Endodermal cell (in vitro differentiated cells): ENCODE data around the gene BARHL2. TPM values are rescaled to one million over a fixed set of nuclear protein-coding genes. Genes with fewer than 3 reads are reported as not detected.

Source experiments
- DNase-seq: peaks from one replicate; pipeline ENCODE4 v3.0.0-alpha.2; 2017
- H3K27ac ChIP-seq: 2 replicates; pipeline ENCODE4 v1.5.1; 2013; ENCODE audit warnings: mild to moderate bottlenecking, low read depth, low read length, moderate library complexity
- H3K27me3 ChIP-seq: 2 replicates; pipeline ENCODE4 v1.6.1; 2013; ENCODE audit warnings: mild to moderate bottlenecking, low read length, moderate library complexity; ENCODE audit not compliant: insufficient read depth, control insufficient read depth, poor library complexity, severe bottlenecking
- H3K36me3 ChIP-seq: 2 replicates; pipeline ENCODE4 v1.7.0; 2013; ENCODE audit warnings: mild to moderate bottlenecking, low read length, moderate library complexity; ENCODE audit not compliant: control insufficient read depth, insufficient read depth
- H3K4me1 ChIP-seq: one replicate; pipeline ENCODE4 v1.7.0; 2013; ENCODE audit warnings: low read length; ENCODE audit not compliant: control insufficient read depth, insufficient read depth
- H3K4me3 ChIP-seq: 2 replicates; pipeline ENCODE4 v1.5.1; 2013; ENCODE audit warnings: mild to moderate bottlenecking, low read length, moderate library complexity
- H3K9ac ChIP-seq: 2 replicates; pipeline ENCODE4 v1.6.1; 2013; ENCODE audit warnings: mild to moderate bottlenecking, low read length, moderate library complexity; ENCODE audit not compliant: poor library complexity, severe bottlenecking; ENCODE audit errors: extremely low read depth
- H3K9me3 ChIP-seq: 2 replicates; pipeline ENCODE4 v1.6.1; 2013; ENCODE audit warnings: mild to moderate bottlenecking, low read length, moderate library complexity; ENCODE audit not compliant: control insufficient read depth
- H3K27ac Mint-ChIP-seq: 2 replicates; pipeline ENCODE4 v1.8.0; 2020; ENCODE audit warnings: mixed read lengths
- H3K27me3 Mint-ChIP-seq: 2 replicates; pipeline ENCODE4 v1.8.0; 2021; ENCODE audit warnings: mild to moderate bottlenecking, mixed read lengths; ENCODE audit not compliant: insufficient read depth
- H3K36me3 Mint-ChIP-seq: 2 replicates; pipeline ENCODE4 v1.8.0; 2020; ENCODE audit warnings: low read depth, mixed read lengths
- H3K4me1 Mint-ChIP-seq: 2 replicates; pipeline ENCODE4 v1.8.0; 2020; ENCODE audit warnings: mixed read lengths
- H3K4me3 Mint-ChIP-seq: 2 replicates; pipeline ENCODE4 v1.8.0; 2020; ENCODE audit warnings: mild to moderate bottlenecking, moderate library complexity, mixed read lengths
- H3K9me3 Mint-ChIP-seq: 2 replicates; pipeline ENCODE4 v1.8.0; 2020; ENCODE audit warnings: mild to moderate bottlenecking, mixed read lengths
- CTCF ChIP-seq: fragments of 200-600 bp; sonication (generic); conservative IDR thresholded peaks from 2 replicates; pipeline ENCODE4 v1.5.0; 2021; ENCODE audit warnings: antibody characterized with exemption, mild to moderate bottlenecking
- WGBS, 2 experiments: methylation state at CpG; one replicate each; pipeline versions ENCODE4 v1.1.5 to v1.1.7; 2013; ENCODE audit warnings: missing lambda C conversion rate in 2 of 2, mixed read lengths in 1 of 2; ENCODE audit not compliant: insufficient coverage in 1 of 2, insufficient read length in 1 of 2; 5-methylcytosine and 5-hydroxymethylcytosine counted together
- total RNA-seq, 2 donors: library from RNA; stranded (reverse); fragmentation: NEBNext Ultra II Directional in 1 of 2; extraction: Animal tissue kit (Norgen Biotek cat#: 25700) in 1 of 2; gene quantifications; 2 replicates in 1 of 2; 3 replicates in 1 of 2; pipeline ENCODE4 v1.2.1, GENCODE V29; 2021

Gene BARHL2
- total RNA-seq, 2 donors from 2014 or later = not detected

DNA sequence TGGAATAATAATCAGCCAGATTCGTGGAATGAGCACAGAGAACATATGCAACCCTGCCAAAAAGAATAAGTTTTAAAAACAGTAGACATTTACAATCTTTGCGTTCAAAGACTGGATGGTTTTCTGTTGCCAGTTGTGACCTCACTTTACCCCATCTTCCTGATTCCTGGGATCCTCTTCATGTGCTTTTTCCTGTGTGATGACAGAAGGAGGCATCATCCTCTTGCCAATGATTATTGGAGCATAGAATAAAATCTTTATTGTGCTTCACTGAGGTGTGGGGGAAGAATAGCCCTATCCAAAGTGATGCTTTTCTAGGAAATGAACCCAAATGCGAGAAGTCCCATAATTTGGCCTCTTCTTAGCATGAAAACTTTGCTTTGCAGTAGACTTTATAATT, 15.0 kb upstream of the BARHL2 start:
- Histone ChIP-seq H3K27ac (no peak overlapping the region), H3K36me3 (no peaks in the 10 kb centered on the region), H3K27me3 (peaks cover 79% of the 10 kb centered on the region), H3K9ac (no peak overlapping the region), H3K4me1 (no peaks in the 10 kb centered on the region), H3K9me3 (no peaks in the 10 kb centered on the region), H3K4me3 (no peak overlapping the region)
- H3K4me3 Mint-ChIP-seq = no peak overlapping the region
- no peaks in the 10 kb centered on the region for H3K9me3 Mint-ChIP-seq
- no peak for TF ChIP-seq CTCF
- 67 to 72% methylated on average over 2 to 3 of the region's 3 CpGs for WGBS, 2 experiments
- H3K27me3 Mint-ChIP-seq = peaks cover 90% of the 10 kb centered on the region
- no peak overlapping the region for H3K27ac Mint-ChIP-seq
- no peak for DNase-seq
- H3K4me1 Mint-ChIP-seq = peaks cover 9% of the 10 kb centered on the region
- H3K36me3 Mint-ChIP-seq = no peaks in the 10 kb centered on the region

DNA sequence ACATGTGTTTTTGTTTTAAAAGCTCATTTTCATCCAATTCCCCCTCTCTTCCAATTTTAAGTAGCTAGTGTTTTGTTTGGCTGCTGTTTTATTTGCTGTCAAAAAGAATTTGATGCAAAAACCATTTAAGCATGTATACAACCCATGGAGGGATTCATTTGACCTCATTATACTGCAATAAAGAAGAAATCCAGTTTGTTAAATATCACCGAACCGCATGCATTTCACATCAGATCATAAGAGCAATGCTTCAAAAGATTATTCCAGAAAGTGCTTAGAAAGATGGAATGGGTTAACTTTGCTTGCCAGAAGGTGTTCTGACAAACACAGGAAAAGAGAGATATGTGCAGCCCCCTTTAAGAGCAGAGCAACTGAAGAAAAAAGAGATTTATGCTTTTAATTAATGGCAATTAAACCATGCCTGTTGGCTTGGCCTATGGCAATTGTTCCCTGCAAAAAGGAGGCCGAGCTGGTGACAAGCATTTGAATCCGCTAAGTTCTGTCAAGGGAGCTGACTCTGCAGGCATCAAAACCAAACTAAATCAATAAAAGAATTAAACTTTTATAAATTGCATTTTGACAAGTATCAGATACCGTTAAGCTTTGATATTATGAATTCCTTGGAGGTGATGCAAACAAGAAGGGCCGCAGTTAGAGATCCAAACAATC, 14.4 kb upstream of the BARHL2 start:
- no peaks in the 10 kb centered on the region for H3K9me3 Mint-ChIP-seq
- Histone ChIP-seq H3K9me3 (no peaks in the 10 kb centered on the region), H3K36me3 (no peaks in the 10 kb centered on the region), H3K4me1 (no peaks in the 10 kb centered on the region), H3K4me3 (no peak overlapping the region), H3K27ac (no peak overlapping the region), H3K27me3 (peaks cover 85% of the 10 kb centered on the region), H3K9ac (no peak overlapping the region)
- peaks cover 9% of the 10 kb centered on the region for H3K4me1 Mint-ChIP-seq
- no peaks in the 10 kb centered on the region for H3K36me3 Mint-ChIP-seq
- no peak overlapping the region for H3K4me3 Mint-ChIP-seq
- no peak overlapping the region for H3K27ac Mint-ChIP-seq
- TF ChIP-seq CTCF = no peak
- 84 to 86% methylated on average over 4 to 6 of the region's 6 CpGs for WGBS, 2 experiments
- peaks cover 92% of the 10 kb centered on the region for H3K27me3 Mint-ChIP-seq
- no peak for DNase-seq

GRCh38 chr1:90730243-90731022, 13.3 kb upstream of the BARHL2 start:
- Histone ChIP-seq H3K9me3 (no peaks in the 10 kb centered on the region), H3K9ac (no peak overlapping the region), H3K27me3 (peaks cover 96% of the 10 kb centered on the region), H3K27ac (no peak overlapping the region), H3K4me3 (peak overlapping the region; percentile 79), H3K4me1 (no peaks in the 10 kb centered on the region), H3K36me3 (no peaks in the 10 kb centered on the region)
- Mint-ChIP-seq H3K9me3 (no peaks in the 10 kb centered on the region), H3K27me3 (peaks cover 97% of the 10 kb centered on the region), H3K4me1 (peaks cover 19% of the 10 kb centered on the region), H3K4me3 (peak overlapping the region; percentile 55), H3K36me3 (no peaks in the 10 kb centered on the region), H3K27ac (no peak overlapping the region)
- no peak for TF ChIP-seq CTCF
- DNase-seq = peak; percentile 65
- 1% methylated on average over 12 to 51 of the region's 51 CpGs for WGBS, 2 experiments
